Esophagus squamous epithelium (tissue), 4 donors: Measurements from ENCODE around the gene RBM10.

Source experiments
- POLR2A ChIP-seq, 4 donors: fragments of 450-650 bp; IDR thresholded peaks; one replicate each; pipeline ENCODE4 v1.6.1; 2017; ENCODE audit warnings: antibody characterized with exemption in 4 of 4, mild to moderate bottlenecking in 4 of 4, moderate library complexity in 3 of 4
- TF ChIP-seq, protein P1 (sequence below), 6 experiments: fragments of 450-650 bp in 4 of 6; fragments of 200-600 bp in 2 of 6; sonication (generic) in 2 of 6; IDR thresholded peaks; one replicate each; pipeline ENCODE4 v1.5.1; 2016 to 2019; ENCODE audit warnings: antibody characterized with exemption in 6 of 6, mild to moderate bottlenecking in 4 of 6, moderate library complexity in 4 of 6

DNA sequence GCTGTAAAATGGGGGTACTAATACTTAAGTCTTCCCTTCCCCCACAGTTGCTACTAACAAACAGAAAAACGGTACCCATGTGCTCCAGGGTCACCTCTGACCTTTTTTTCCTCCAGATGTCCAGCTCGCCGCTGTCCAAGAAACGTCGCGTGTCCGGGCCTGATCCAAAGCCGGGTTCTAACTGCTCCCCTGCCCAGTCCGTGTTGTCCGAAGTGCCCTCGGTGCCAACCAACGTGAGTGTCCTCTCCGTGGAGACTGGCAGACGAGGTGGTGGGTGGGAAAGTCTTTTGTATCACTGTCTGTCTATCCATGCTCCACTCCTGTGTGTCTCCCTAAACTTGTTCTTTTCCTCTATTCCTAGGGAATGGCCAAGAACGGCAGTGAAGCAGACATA lies 53.7 kb downstream of the RBM10 start:
- TF ChIP-seq, protein P1, sequence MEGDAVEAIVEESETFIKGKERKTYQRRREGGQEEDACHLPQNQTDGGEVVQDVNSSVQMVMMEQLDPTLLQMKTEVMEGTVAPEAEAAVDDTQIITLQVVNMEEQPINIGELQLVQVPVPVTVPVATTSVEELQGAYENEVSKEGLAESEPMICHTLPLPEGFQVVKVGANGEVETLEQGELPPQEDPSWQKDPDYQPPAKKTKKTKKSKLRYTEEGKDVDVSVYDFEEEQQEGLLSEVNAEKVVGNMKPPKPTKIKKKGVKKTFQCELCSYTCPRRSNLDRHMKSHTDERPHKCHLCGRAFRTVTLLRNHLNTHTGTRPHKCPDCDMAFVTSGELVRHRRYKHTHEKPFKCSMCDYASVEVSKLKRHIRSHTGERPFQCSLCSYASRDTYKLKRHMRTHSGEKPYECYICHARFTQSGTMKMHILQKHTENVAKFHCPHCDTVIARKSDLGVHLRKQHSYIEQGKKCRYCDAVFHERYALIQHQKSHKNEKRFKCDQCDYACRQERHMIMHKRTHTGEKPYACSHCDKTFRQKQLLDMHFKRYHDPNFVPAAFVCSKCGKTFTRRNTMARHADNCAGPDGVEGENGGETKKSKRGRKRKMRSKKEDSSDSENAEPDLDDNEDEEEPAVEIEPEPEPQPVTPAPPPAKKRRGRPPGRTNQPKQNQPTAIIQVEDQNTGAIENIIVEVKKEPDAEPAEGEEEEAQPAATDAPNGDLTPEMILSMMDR (IDR thresholded peaks at IDR 0.05), result no peak
- TF ChIP-seq POLR2A (IDR thresholded peaks at IDR 0.05), result no peak
